Karpas-422 (cell line): ENCODE measurements around the gene IL1RAPL2. TPM values are rescaled to one million over a fixed set of nuclear protein-coding genes. Genes with fewer than 3 reads are reported as not detected.

ENCODE experiments used
- DNase-seq: peaks from one replicate; pipeline ENCODE4 v3.0.0-alpha.2; 2015
- H2AFZ ChIP-seq: fragments of 200-600 bp; sonication (generic); 2 replicates; pipeline ENCODE4 v1.6.1; 2014; ENCODE audit warnings: antibody characterized with exemption, low read length, mixed read lengths
- H3K27ac ChIP-seq: fragments of 200-600 bp; sonication (generic); 2 replicates; pipeline ENCODE4 v1.5.1; 2014; ENCODE audit warnings: mild to moderate bottlenecking, low read length, moderate library complexity
- H3K27me3 ChIP-seq: fragments of 200-600 bp; sonication (generic); 2 replicates; pipeline ENCODE4 v1.6.1; 2014; ENCODE audit warnings: low read length, mixed read lengths
- H3K36me3 ChIP-seq: fragments of 200-600 bp; sonication (generic); 2 replicates; pipeline ENCODE4 v1.6.1; 2014; ENCODE audit warnings: low read length, mixed read lengths; ENCODE audit not compliant: insufficient read depth
- H3K4me1 ChIP-seq: fragments of 200-600 bp; sonication (generic); 2 replicates; pipeline ENCODE4 v1.6.1; 2014; ENCODE audit warnings: mild to moderate bottlenecking, low read length, mixed read lengths
- H3K4me2 ChIP-seq: fragments of 200-600 bp; sonication (generic); 2 replicates; pipeline ENCODE4 v1.6.1; 2014; ENCODE audit warnings: low read length, low read depth, mild to moderate bottlenecking; ENCODE audit not compliant: poor library complexity, severe bottlenecking
- H3K4me3 ChIP-seq: fragments of 200-600 bp; sonication (generic); 2 replicates; pipeline ENCODE4 v1.5.1; 2014; ENCODE audit warnings: mild to moderate bottlenecking, antibody characterized with exemption, low read length, mixed read lengths
- H3K79me2 ChIP-seq: fragments of 200-600 bp; sonication (generic); 2 replicates; pipeline ENCODE4 v1.6.1; 2014; ENCODE audit warnings: mild to moderate bottlenecking, low read length, mixed read lengths
- H3K9ac ChIP-seq: fragments of 200-600 bp; sonication (generic); 2 replicates; pipeline ENCODE4 v1.6.0; 2014; ENCODE audit warnings: low read length
- H3K9me2 ChIP-seq: fragments of 200-600 bp; sonication (generic), shearing (Covaris generic); replicated peaks from 2 replicates; pipeline ENCODE4 v1.6.0; 2014; ENCODE audit warnings: mild to moderate bottlenecking, low read length, moderate library complexity; ENCODE audit not compliant: insufficient read depth
- H3K9me3 ChIP-seq: fragments of 300-700, 200-600 bp; sonication (generic); 2 replicates; pipeline ENCODE4 v1.6.1; 2014; ENCODE audit warnings: low read length, mixed read lengths
- H4K20me1 ChIP-seq: fragments of 200-600 bp; sonication (generic); 2 replicates; pipeline ENCODE4 v1.6.1; 2014; ENCODE audit warnings: mild to moderate bottlenecking, antibody characterized with exemption, low read length, low read depth; ENCODE audit not compliant: insufficient read depth
- total RNA-seq: library from RNA; depleted of rRNA; stranded (reverse); fragments of >200 nt; shearing (Covaris generic); gene quantifications from 2 replicates; pipeline ENCODE4 v1.2.3, GENCODE V29; 2014; ENCODE audit warnings: low replicate concordance

The IL1RAPL2 gene
- total RNA-seq, 1 experiment from 2014 or later: not detected

DNA sequence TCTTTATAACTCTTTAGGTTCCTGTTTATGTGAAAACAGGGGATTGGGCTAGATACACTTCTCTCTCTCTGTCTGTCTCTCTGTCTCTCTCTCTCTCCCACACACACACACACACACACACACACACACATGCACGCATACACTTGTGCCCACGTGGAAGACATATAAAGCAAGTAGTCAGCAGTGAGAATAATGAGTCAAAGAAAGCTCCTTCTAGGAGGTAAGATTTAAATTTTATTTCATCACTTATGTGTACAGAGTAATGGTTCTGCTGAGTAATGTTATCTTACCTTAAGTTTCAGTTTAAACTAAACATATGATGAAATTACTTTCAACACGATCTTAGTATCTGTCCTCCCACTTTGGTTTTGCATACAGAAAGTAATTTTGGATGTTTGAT is 897.5 kb downstream of the IL1RAPL2 start:
- Histone ChIP-seq H3K79me2 (no peaks in the 10 kb centered on the region), H3K9me3 (peaks cover 6% of the 10 kb centered on the region; the same call in 1 of the 2 replicates), H4K20me1 (no peaks in the 10 kb centered on the region), H3K4me1 (no peaks in the 10 kb centered on the region), H2AFZ (no peak overlapping the region), H3K27ac (no peak overlapping the region), H3K9ac (no peak overlapping the region), H3K9me2 (no peaks in the 10 kb centered on the region), H3K27me3 (no peaks in the 10 kb centered on the region), H3K4me2 (no peak overlapping the region), H3K4me3 (no peak overlapping the region), H3K36me3 (no peaks in the 10 kb centered on the region)
- DNase-seq: no peak

GRCh38 chrX:105464618-105465017 is 898.6 kb downstream of the IL1RAPL2 start:
- no peak overlapping the region for H2AFZ ChIP-seq

GRCh38 chrX:105468741-105469140 is 902.7 kb downstream of the IL1RAPL2 start:
- no peak overlapping the region for H3K27ac ChIP-seq
- no peak overlapping the region for H3K4me3 ChIP-seq
- no peaks in the 10 kb centered on the region for H3K79me2 ChIP-seq
- H4K20me1 ChIP-seq: no peaks in the 10 kb centered on the region
- H3K9me3 ChIP-seq: no peaks in the 10 kb centered on the region
- H3K9ac ChIP-seq: no peak overlapping the region
- H3K27me3 ChIP-seq: no peaks in the 10 kb centered on the region
- H3K36me3 ChIP-seq: no peaks in the 10 kb centered on the region
- no peak overlapping the region for H3K4me2 ChIP-seq
- H3K4me1 ChIP-seq: no peaks in the 10 kb centered on the region
- H2AFZ ChIP-seq: no peak overlapping the region
- no peak for DNase-seq
- no peaks in the 10 kb centered on the region for H3K9me2 ChIP-seq

More at GRCh38 chrX:105464618-105465017, 898.6 kb downstream of the IL1RAPL2 start:
- Histone ChIP-seq H3K4me2 (no peak overlapping the region), H3K27me3 (no peaks in the 10 kb centered on the region), H3K27ac (no peak overlapping the region), H4K20me1 (no peaks in the 10 kb centered on the region), H3K9me2 (no peaks in the 10 kb centered on the region), H3K79me2 (no peaks in the 10 kb centered on the region), H3K4me1 (no peaks in the 10 kb centered on the region), H3K9ac (no peak overlapping the region), H3K4me3 (no peak overlapping the region), H3K9me3 (peaks cover 6% of the 10 kb centered on the region; the same call in 1 of the 2 replicates), H3K36me3 (no peaks in the 10 kb centered on the region)
- DNase-seq: no peak

DNA sequence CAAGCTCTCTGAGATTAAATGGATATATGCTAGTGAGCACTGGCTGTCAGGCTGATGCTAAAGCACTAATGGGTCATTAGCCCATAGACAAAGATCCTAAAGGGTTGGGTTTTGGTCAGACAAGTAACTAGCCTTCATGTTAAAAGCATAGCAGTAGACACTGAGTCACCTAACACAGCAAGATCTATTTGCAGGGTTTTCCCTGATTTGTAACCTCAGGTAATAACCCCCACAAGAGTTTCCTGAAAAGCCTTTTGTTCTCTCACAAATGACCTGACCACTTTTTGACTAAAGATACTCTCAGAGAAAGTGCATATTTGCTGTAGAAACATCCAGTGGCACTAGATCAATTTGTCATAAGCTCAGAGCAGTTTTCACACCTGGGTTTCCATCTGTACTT is 905.6 kb downstream of the IL1RAPL2 start:
- H2AFZ ChIP-seq: no peak overlapping the region
- DNase-seq: no peak

DNA sequence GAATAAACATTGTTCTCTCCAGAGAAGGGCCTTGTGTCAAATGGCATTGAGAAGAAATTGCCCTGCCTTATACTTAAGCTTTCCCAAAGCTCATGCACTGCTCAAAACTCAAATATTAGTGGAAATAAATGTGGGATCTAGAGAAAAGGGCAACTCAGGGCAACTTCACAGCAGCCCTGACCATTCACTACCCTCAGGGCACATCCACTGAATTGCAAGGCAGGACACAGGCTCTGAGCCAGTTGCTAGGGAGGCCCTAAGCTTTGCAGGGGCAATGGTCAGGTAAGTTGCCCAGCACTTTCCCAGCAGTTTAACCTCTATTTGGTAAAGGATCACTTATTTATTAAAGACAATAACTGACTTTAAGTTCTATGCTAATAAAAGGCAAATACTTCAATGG is 909.8 kb downstream of the IL1RAPL2 start:
- Histone ChIP-seq H3K79me2 (no peaks in the 10 kb centered on the region), H3K9me3 (peaks cover 7% of the 10 kb centered on the region), H3K36me3 (no peaks in the 10 kb centered on the region), H3K27ac (no peak overlapping the region), H2AFZ (no peak overlapping the region), H4K20me1 (no peaks in the 10 kb centered on the region), H3K27me3 (no peaks in the 10 kb centered on the region), H3K4me2 (no peak overlapping the region), H3K4me1 (no peaks in the 10 kb centered on the region), H3K9me2 (no peaks in the 10 kb centered on the region), H3K9ac (no peak overlapping the region), H3K4me3 (no peak overlapping the region)
- DNase-seq: no peak

More for the DNA sequence above, 905.6 kb downstream of the IL1RAPL2 start:
- Histone ChIP-seq H3K27ac (no peak overlapping the region), H3K79me2 (no peaks in the 10 kb centered on the region), H3K9me3 (no peaks in the 10 kb centered on the region), H4K20me1 (no peaks in the 10 kb centered on the region), H3K4me2 (no peak overlapping the region), H3K9me2 (no peaks in the 10 kb centered on the region), H3K4me3 (no peak overlapping the region), H3K9ac (no peak overlapping the region), H3K27me3 (no peaks in the 10 kb centered on the region), H3K36me3 (no peaks in the 10 kb centered on the region), H3K4me1 (no peaks in the 10 kb centered on the region)

GRCh38 chrX:105477351-105477750 is 911.4 kb downstream of the IL1RAPL2 start:
- no peak overlapping the region for H2AFZ ChIP-seq
- no peaks in the 10 kb centered on the region for H3K27me3 ChIP-seq
- H3K4me3 ChIP-seq: no peak overlapping the region
- H3K27ac ChIP-seq: no peak overlapping the region
- no peaks in the 10 kb centered on the region for H3K4me1 ChIP-seq
- H3K79me2 ChIP-seq: no peaks in the 10 kb centered on the region
- no peak overlapping the region for H3K9ac ChIP-seq
- H3K36me3 ChIP-seq: no peaks in the 10 kb centered on the region
- no peaks in the 10 kb centered on the region for H4K20me1 ChIP-seq
- H3K9me3 ChIP-seq: peaks cover 7% of the 10 kb centered on the region
- no peaks in the 10 kb centered on the region for H3K9me2 ChIP-seq
- no peak for DNase-seq
- H3K4me2 ChIP-seq: no peak overlapping the region

- Histone ChIP-seq H3K27ac (no peak overlapping the region), H3K36me3 (no peaks in the 10 kb centered on the region), H3K27me3 (no peaks in the 10 kb centered on the region), H3K4me1 (no peaks in the 10 kb centered on the region), H3K9me3 (peaks cover 7% of the 10 kb centered on the region), H2AFZ (no peak overlapping the region), H4K20me1 (no peaks in the 10 kb centered on the region), H3K9me2 (no peaks in the 10 kb centered on the region), H3K4me3 (no peak overlapping the region), H3K79me2 (no peaks in the 10 kb centered on the region), H3K9ac (no peak overlapping the region), H3K4me2 (no peak overlapping the region)
- DNase-seq: no peak
These were observed 914.8 kb downstream of the IL1RAPL2 start for GRCh38 chrX:105480646-105481310.

- Histone ChIP-seq H3K4me1 (no peaks in the 10 kb centered on the region), H3K27me3 (no peaks in the 10 kb centered on the region), H3K4me2 (no peak overlapping the region), H3K27ac (no peak overlapping the region), H3K9me3 (peaks cover 5% of the 10 kb centered on the region), H2AFZ (no peak overlapping the region), H3K9me2 (no peaks in the 10 kb centered on the region), H3K4me3 (no peak overlapping the region), H4K20me1 (no peaks in the 10 kb centered on the region), H3K36me3 (no peaks in the 10 kb centered on the region), H3K9ac (no peak overlapping the region), H3K79me2 (no peaks in the 10 kb centered on the region)
- DNase-seq: no peak
These were observed 917.0 kb downstream of the IL1RAPL2 start for GRCh38 chrX:105483011-105483410.
